Airway epithelial cell (primary cell): Measurements from ENCODE around the gene IGFL1. TPM values are rescaled to one million over a fixed set of nuclear protein-coding genes. Genes with fewer than 3 reads are reported as not detected.

ENCODE experiments used
- total RNA-seq: library from RNA; depleted of rRNA; stranded (reverse); fragments of >200 nt; gene quantifications from 2 replicates; pipeline ENCODE4 v1.2.3, GENCODE V29; 2015

Gene IGFL1
- 0.37 and 0.85 TPM in 2 replicates for total RNA-seq

DNA sequence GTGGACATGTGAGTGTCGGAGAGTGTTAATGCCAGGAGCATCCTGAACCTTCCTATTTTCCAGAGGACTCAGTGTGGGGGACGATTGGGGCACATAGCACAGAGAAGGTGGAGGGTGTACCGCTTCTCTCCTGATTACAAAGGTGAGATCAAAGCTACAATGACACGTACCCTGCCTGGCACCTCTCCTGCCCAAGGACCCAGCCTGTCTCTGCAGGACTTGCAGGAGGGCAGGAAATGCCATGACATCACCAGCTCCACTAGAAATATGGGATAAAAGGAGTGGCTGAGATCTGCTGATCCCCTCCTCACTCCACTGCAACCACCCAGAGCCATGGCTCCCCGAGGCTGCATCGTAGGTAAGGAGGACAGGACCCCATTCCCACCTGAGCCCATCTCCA is at the start of gene IGFL1:
TSS of gene IGFL1 (plus strand) at position 301 of the 400 bp plus-strand sequence. CDS start at position 334, 33 bp downstream.

Other genes starting within 250 kb of the IGFL1 start
- gene CCDC61, start 234.3 kb upstream of the IGFL1 start, total RNA-seq: 12.4 and 14.6 TPM in 2 replicates
- gene PGLYRP1, start 206.7 kb upstream of the IGFL1 start, total RNA-seq: not detected in 2 replicates
- not detected in 2 replicates for gene IGFL4, start 188.7 kb upstream of the IGFL1 start, total RNA-seq
- gene IGFL3, start 105.1 kb upstream of the IGFL1 start, total RNA-seq: 0.88 and 2.3 TPM in 2 replicates
- gene IGFL2, start 81.5 kb upstream of the IGFL1 start, total RNA-seq: 16.6 and 20.1 TPM in 2 replicates
- gene HIF3A, start 67.3 kb downstream of the IGFL1 start, total RNA-seq: 0.49 and 0.74 TPM in 2 replicates
- 74.7 and 88.4 TPM in 2 replicates for gene PPP5C, start 117.3 kb downstream of the IGFL1 start, total RNA-seq
- gene CCDC8, start 183.8 kb downstream of the IGFL1 start, total RNA-seq: 30.8 and 39.1 TPM in 2 replicates
- gene PNMA8C, start 199.2 kb downstream of the IGFL1 start, total RNA-seq: not detected in 2 replicates
- gene PNMA8A, start 241.8 kb downstream of the IGFL1 start, total RNA-seq: 1.1 and 1.6 TPM in 2 replicates